GM08714 (cell line): ENCODE data around the gene SF3B6.
"Not testable (repeated sequence)": the region's sequence is repeated elsewhere in the genome, so short reads cannot be mapped to it uniquely, and the experiment has no call there.

Source experiments
- H3K4me3 ChIP-seq: fragments of 200-500 bp; sonication (Bioruptor generic); 2 replicates; pipeline ENCODE4 v1.5.1; 2014; ENCODE audit warnings: mild to moderate bottlenecking, low read length, inconsistent platforms
- ZNF274 ChIP-seq: IDR thresholded peaks from 2 replicates; pipeline ENCODE4 v1.6.1; 2012; ENCODE audit warnings: mild to moderate bottlenecking, low read depth, low read length

The SF3B6 gene

GRCh38 chr2:24050041-24050979, 25.8 kb downstream of the SF3B6 start:
- H3K4me3 ChIP-seq: peak overlapping the region; percentile 84
- TF ChIP-seq ZNF274: no peak

- no peak for TF ChIP-seq ZNF274
Measured at GRCh38 chr2:24049485-24050021, 26.6 kb downstream of the SF3B6 start, which contains the start of gene FKBP1B. TSS of gene FKBP1B (plus strand) at chr2:24049741. CDS start at chr2:24049850, 109 bp downstream.

GRCh38 chr2:24048769-24049484, 27.2 kb downstream of the SF3B6 start:
- TF ChIP-seq ZNF274: no peak
- H3K4me3 ChIP-seq: peak overlapping the region; percentile 84

More at GRCh38 chr2:24049485-24050021, 26.6 kb downstream of the SF3B6 start, which contains the start of gene FKBP1B:
- peak within 1 kb of the TSS; percentile 84 for H3K4me3 ChIP-seq

- no peak overlapping the region for H3K4me3 ChIP-seq
- TF ChIP-seq ZNF274: no peak
Measured at GRCh38 chr2:24047703-24048033, 28.5 kb downstream of the SF3B6 start.

GRCh38 chr2:24046930-24047702, 29.0 kb downstream of the SF3B6 start, which contains the start of gene WDCP:
TSS of gene WDCP (minus strand) at chr2:24047391. CDS start at chr2:24039494, 7,897 bp downstream.
- peak within 1 kb of the TSS; percentile 88 for H3K4me3 ChIP-seq
- no peak for TF ChIP-seq ZNF274

GRCh38 chr2:24046599-24046929, 29.6 kb downstream of the SF3B6 start:
- H3K4me3 ChIP-seq: peak overlapping the region; percentile 88
- TF ChIP-seq ZNF274: no peak

- peak overlapping the region; percentile 88; the same call in 1 of the 2 replicates for H3K4me3 ChIP-seq
- TF ChIP-seq ZNF274: no peak
Measured at GRCh38 chr2:24045511-24046508, 30.3 kb downstream of the SF3B6 start.

- H3K4me3 ChIP-seq: not testable (repeated sequence)
Measured at GRCh38 chr2:24043133-24043532, 33.0 kb downstream of the SF3B6 start.

GRCh38 chr2:24040511-24040910, 35.6 kb downstream of the SF3B6 start:
- no peak overlapping the region for H3K4me3 ChIP-seq
- TF ChIP-seq ZNF274: no peak

- H3K4me3 ChIP-seq: no peak overlapping the region
- TF ChIP-seq ZNF274: no peak
Measured at GRCh38 chr2:24038786-24039499, 37.2 kb downstream of the SF3B6 start.

- H3K4me3 ChIP-seq: no peak overlapping the region
- TF ChIP-seq ZNF274: no peak
Measured at GRCh38 chr2:24026233-24026632, 49.9 kb downstream of the SF3B6 start.

GRCh38 chr2:24024996-24025663, 51.0 kb downstream of the SF3B6 start:
- no peak overlapping the region for H3K4me3 ChIP-seq
- no peak for TF ChIP-seq ZNF274
